ENCODE results near the gene LYRM4.

GRCh38 chr6:5174756-5175549 is 85.8 kb downstream of the LYRM4 start:
- TF ChIP-seq CTCF (optimal IDR thresholded peaks at IDR 0.05 in 1 of 3, IDR thresholded peaks at IDR 0.05 in 1 of 3, conservative IDR thresholded peaks at IDR 0.05 in 1 of 3; ENCODE audit: extremely low read depth in 1 of 3, insufficient read depth in 2 of 3, low read length in 3 of 3): peak; percentile 47 to 55 (median 51)
- no peak for TF ChIP-seq EZH2 (IDR thresholded peaks at IDR 0.05; ENCODE audit: low read length)
